ELF-1 (cell line): Measurements from ENCODE around the gene NR2C2AP.
"Not testable (repeated sequence)": the region's sequence is repeated elsewhere in the genome, so short reads cannot be mapped to it uniquely, and the experiment has no call there.

Experiments used
- DNase-seq: peaks from one replicate; pipeline ENCODE4 v3.0.0-alpha.2; 2016; ENCODE audit warnings: low read depth, low spot score

NR2C2AP gene

GRCh38 chr19:19185853-19186740, 17.1 kb downstream of the NR2C2AP start:
- peak; percentile 86 for DNase-seq

GRCh38 chr19:19181488-19181998, 21.7 kb downstream of the NR2C2AP start:
- DNase-seq = no peak

GRCh38 chr19:19179548-19180441, 23.4 kb downstream of the NR2C2AP start:
- no peak for DNase-seq

- no peak for DNase-seq
These were observed 26.3 kb downstream of the NR2C2AP start for GRCh38 chr19:19176950-19177349.

- DNase-seq = not testable (repeated sequence)
These were observed 30.0 kb downstream of the NR2C2AP start for GRCh38 chr19:19173243-19173642.

GRCh38 chr19:19171821-19172532, 31.2 kb downstream of the NR2C2AP start:
- no peak for DNase-seq

- DNase-seq = no peak
These were observed 32.1 kb downstream of the NR2C2AP start for GRCh38 chr19:19170873-19171672.

- peak; percentile 86 for DNase-seq
These were observed 33.0 kb downstream of the NR2C2AP start, which contains the start of gene MEF2B for GRCh38 chr19:19170053-19170872. Gene MEF2B, minus strand, starts transcription at chr19:19170263. Its CDS starts 19,528 bp downstream, at chr19:19150735.

- DNase-seq = no peak
These were observed 33.8 kb downstream of the NR2C2AP start for GRCh38 chr19:19169236-19170052.

GRCh38 chr19:19167612-19168011, 35.6 kb downstream of the NR2C2AP start:
- no peak for DNase-seq

GRCh38 chr19:19165396-19165795, 37.8 kb downstream of the NR2C2AP start:
- DNase-seq = no peak

- no peak for DNase-seq
These were observed 40.7 kb downstream of the NR2C2AP start for GRCh38 chr19:19162495-19162894.

- no peak for DNase-seq
These were observed 42.7 kb downstream of the NR2C2AP start for GRCh38 chr19:19160461-19161035.

GRCh38 chr19:19159534-19159933, 43.7 kb downstream of the NR2C2AP start:
- DNase-seq = no peak

- no peak for DNase-seq
These were observed 45.4 kb downstream of the NR2C2AP start for GRCh38 chr19:19157808-19158207.

- DNase-seq = no peak
These were observed 47.6 kb downstream of the NR2C2AP start for GRCh38 chr19:19155495-19156219.

GRCh38 chr19:19154768-19155494, 48.3 kb downstream of the NR2C2AP start:
- no peak for DNase-seq
